Measurements from ENCODE around the gene HACE1.

GRCh38 chr6:104884867-104885517 lies 25.3 kb upstream of the HACE1 start:
- TF ChIP-seq CTCF (IDR thresholded peaks at IDR 0.05 in 4 of 5, conservative IDR thresholded peaks at IDR 0.05 in 1 of 5) (no peak), POLR2A (IDR thresholded peaks at IDR 0.05) (no peak)

All from gastrocnemius medialis (tissue), 4 donors.